ENCODE measurements around the gene GNAT1. TPM values are rescaled to one million over a fixed set of nuclear protein-coding genes. Genes with fewer than 3 reads are reported as not detected.
A peak's percentile ranks its signal among the peaks of the same experiment; 100 is the strongest.
"Not testable (repeated sequence)": the region's sequence is repeated elsewhere in the genome, so short reads cannot be mapped to it uniquely, and the experiment has no call there.

GNAT1 gene
- total RNA-seq, 1 donor from 2014 or later: not detected

GRCh38 chr3:50229490-50229889 is 38.1 kb downstream of the GNAT1 start:
- intact Hi-C loops (cut with DNase I): no loop called here
- DNase-seq (ENCODE audit: missing footprints) (no peak), ATAC-seq (no peak)

GRCh38 chr3:50230104-50230793 is 38.8 kb downstream of the GNAT1 start:
- ATAC-seq: no peak
- intact Hi-C loops (cut with DNase I): no loop called here
- DNase-seq (ENCODE audit: missing footprints): no peak

DNA sequence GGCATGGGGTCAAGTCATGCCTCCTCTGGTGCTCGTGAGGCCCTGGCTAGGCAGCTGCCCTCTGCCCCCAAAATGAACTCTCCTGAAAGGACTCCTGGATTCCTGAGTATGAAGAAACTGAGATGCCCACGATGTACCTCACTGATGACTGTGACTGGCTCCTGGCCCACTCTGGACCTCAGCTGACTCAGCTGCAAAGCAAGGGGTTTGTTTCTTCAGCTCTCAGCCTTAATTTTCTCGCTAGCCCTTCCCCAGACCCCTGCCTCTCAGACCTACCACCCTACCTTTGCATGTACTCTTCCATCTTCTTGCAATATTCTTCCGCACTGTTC is 39.4 kb downstream of the GNAT1 start:
- intact Hi-C loops (cut with DNase I): no loop called here
- ATAC-seq (no peak), DNase-seq (ENCODE audit: missing footprints) (no peak)

GRCh38 chr3:50231581-50231980 is 40.2 kb downstream of the GNAT1 start:
- intact Hi-C loops (cut with DNase I): no loop called here
- no peak for ATAC-seq
- DNase-seq (ENCODE audit: missing footprints): no peak

GRCh38 chr3:50232303-50232702 is 40.9 kb downstream of the GNAT1 start:
- no peak for ATAC-seq
- no peak for DNase-seq (ENCODE audit: missing footprints)
- intact Hi-C loops (cut with DNase I): no loop called here

- ATAC-seq: no peak
- intact Hi-C loops (cut with DNase I): no loop called here
- DNase-seq (ENCODE audit: missing footprints): no peak
Observed at GRCh38 chr3:50233176-50233575, 41.8 kb downstream of the GNAT1 start.

GRCh38 chr3:50235716-50236483 is 44.5 kb downstream of the GNAT1 start, which contains the start of gene GNAI2:
GNAI2 (plus strand) TSS chr3:50236204; CDS start chr3:50236336, 132 bp downstream.
- DNase-seq (ENCODE audit: missing footprints) (peak; percentile 99), ATAC-seq (peak; percentile 95)
- intact Hi-C loops (cut with DNase I): no loop called here

DNA sequence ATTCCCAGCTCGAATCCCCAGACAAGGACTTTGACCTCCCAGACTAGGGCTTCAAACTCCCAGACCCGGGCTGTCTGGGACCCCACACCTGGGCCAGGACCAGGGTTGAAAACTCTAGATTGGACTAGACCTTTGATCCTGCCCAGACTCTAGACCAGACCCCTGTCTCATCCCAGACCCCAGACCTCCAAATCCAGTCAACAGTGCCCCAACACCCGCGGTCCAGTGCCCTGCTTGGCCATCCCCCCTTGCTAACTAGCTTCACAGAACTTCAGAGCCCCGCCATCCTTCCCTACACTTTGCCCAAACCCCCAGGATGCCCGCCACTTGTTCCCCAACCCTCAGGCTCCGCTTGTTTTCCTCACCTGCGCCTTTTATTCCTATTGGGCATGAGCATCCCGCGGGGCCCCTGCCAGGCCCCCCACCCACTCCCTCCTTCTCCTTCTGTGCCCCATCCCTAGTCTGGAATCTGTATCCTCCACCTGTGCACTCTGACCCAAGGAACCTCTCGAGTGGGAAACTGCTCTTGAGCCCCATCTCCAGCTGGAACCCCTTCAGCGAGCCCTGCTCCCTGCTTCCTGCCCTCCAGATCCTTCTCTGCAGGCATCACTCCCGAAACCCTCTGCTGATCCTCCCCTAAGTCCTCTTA is 45.2 kb downstream of the GNAT1 start:
- DNase-seq (ENCODE audit: missing footprints) (no peak), ATAC-seq (no peak)
- intact Hi-C loops (cut with DNase I): no loop called here

DNA sequence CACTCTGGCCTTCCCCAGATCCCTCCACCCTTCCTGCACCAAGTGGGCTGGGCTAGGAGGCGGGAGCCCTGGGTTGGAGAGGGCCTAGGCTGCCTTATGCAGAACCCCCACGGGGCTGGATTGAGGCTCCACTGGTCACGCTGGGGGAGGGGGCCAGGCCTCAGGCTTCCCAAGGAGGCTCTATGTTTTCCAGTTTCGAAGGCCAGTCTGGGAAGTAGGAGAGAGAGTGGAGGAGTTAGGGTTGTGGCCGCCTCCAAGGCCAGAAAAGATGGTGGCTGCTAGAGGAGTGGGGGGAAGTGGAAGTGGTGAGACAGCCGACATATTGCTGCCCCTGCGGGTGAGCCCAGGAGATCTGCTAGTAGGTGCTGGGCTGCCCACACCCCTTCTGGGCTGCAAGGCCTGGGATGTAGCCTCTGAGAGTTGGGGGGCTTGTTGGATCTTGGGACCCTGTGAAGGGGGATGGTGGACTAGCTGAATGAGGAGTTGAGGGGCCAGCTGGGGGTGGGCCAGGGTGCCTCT is 45.8 kb downstream of the GNAT1 start:
- intact Hi-C loops (cut with DNase I): no loop called here
- DNase-seq (ENCODE audit: missing footprints) (peak; percentile 83), ATAC-seq (no peak)

DNA sequence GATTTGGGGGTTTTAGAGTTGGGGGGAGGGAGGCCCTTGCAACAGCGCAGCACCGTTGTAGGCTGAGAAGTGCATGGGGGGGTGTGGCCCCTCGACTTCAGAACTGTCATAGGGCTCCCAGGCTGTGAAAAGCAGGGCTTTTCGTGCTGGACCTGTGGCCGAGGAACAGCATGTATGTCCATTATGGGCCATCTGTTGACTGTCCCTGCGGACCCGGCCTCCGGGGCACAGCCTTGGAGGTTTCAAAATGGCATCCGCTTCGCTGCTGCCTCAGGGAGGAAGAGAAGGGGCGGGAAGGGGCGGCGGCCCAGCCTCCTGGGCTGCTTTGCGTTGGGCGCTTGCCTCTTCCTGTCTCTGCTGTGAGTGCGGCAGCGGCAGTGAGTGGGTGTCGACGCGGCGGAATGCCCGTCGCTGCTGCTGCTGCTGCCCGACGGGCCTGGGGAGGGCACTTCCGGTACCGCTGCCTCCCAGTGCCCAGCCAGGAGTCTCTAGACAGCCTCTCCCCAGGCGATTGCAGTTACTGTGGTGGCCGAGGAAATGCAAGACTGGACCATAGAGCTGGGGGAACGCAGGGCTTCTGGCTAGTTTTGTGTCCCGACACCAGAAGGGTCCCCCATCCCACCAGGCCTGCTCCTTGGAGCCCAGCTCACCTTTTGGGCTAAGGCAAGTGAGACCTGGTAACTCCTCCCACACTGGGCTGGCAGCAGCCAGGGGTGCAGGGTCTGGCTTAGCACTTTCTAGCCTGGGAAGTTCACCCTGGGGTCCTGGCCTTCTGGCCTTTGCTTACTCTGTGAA is 46.5 kb downstream of the GNAT1 start:
- peak; percentile 44 for ATAC-seq
- intact Hi-C loops (cut with DNase I): no loop called here
- DNase-seq (ENCODE audit: missing footprints): peak; percentile 95

DNA sequence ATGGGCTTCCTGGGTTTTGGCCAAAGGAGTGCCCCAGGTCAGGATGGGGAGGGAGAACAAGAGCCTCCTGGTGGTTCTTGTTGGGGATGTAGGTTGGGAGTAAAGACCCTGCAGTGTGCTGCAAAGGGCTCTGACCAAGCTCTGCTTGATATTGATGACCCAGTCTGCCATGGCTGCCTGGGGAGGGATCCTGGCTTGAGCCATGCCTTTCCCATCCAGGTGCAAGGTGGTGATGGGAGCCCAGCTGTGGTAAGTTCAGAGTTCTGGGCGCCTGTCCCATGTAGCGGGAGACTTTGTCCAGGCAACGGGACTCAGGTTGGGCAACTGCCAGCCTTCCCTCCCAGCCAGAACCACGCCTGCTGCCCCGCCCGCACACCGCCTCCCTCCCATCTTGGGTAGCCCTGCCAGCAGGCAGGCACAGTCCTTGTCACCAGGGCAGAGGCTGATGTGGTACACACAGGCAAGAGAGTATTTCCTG is 47.2 kb downstream of the GNAT1 start:
- intact Hi-C loops (cut with DNase I): no loop called here
- DNase-seq (ENCODE audit: missing footprints) (peak; percentile 93), ATAC-seq (peak; percentile 33)

- intact Hi-C loops (cut with DNase I): no loop called here
- ATAC-seq (no peak), DNase-seq (ENCODE audit: missing footprints) (no peak)
Observed at GRCh38 chr3:50239649-50240048, 48.2 kb downstream of the GNAT1 start.

GRCh38 chr3:50241163-50241562 is 49.8 kb downstream of the GNAT1 start:
- intact Hi-C loops (cut with DNase I): no loop called here
- ATAC-seq (no peak), DNase-seq (ENCODE audit: missing footprints) (no peak)

DNA sequence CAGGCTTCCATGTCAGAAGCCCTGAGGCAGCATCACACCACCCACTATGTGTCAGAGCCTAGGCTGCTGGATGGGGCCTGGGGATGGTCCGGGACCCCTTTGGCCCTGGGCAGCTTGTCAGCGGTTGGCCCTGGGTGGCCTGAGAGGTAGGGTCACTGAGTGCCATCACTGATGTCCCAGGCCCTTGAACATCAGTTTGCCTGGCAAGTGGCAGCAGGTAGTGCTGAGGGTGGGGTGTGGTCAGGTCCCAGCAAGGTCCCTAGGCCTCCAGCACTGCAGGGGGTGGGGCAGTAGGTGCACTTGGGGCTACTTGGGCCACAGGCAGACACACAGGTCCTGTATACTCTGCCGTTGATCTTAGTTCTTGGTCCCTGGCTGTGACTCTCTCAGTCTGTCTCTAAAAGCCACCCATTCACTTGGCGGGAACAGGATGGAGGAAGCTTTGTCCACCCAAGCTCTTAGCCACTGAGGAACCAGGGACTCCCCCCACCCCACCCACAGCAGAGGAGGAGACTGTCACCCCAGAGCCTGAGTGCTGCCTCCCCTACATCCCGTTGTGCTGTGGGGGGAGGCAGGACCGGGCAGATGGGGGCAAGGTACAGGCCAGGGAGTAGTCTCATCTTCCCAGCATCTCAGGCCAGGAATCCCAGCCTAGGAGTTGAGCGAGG is 50.4 kb downstream of the GNAT1 start:
- ATAC-seq: no peak
- intact Hi-C loops (cut with DNase I): no loop called here
- no peak for DNase-seq (ENCODE audit: missing footprints)

DNA sequence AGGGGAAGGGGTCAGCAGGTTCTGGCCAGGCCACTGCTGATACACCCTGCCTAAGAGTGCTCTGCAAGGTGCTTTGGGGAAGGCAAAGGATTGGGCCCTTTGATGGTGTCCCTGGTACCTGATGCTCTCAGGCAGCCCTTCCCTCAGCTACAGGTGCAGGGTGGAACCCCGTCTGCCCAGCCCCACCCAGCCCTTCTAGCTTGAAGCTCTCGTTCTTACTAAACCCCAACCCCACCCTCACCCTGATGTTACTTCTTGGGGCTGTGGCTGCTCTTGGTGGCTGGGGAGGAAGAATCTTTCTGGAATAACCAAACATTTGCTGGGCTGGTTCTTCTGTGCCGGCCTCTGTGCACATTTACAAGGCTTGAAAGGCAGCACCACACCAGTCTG is 51.0 kb downstream of the GNAT1 start:
- DNase-seq (ENCODE audit: missing footprints) (no peak), ATAC-seq (no peak)
- intact Hi-C loops (cut with DNase I): no loop called here

GRCh38 chr3:50242851-50243542 is 51.6 kb downstream of the GNAT1 start:
- ATAC-seq (peak; percentile 35), DNase-seq (ENCODE audit: missing footprints) (peak; percentile 92)
- intact Hi-C loops (cut with DNase I): no loop called here

- intact Hi-C loops (cut with DNase I): no loop called here
- DNase-seq (ENCODE audit: missing footprints): no peak
- ATAC-seq: no peak
Observed at GRCh38 chr3:50243543-50243895, 52.1 kb downstream of the GNAT1 start.

- intact Hi-C loops (cut with DNase I); ATAC-seq; DNase-seq (ENCODE audit: missing footprints): not testable (repeated sequence)
Observed at GRCh38 chr3:50244813-50245212, 53.4 kb downstream of the GNAT1 start.

All from Right ventricle myocardium inferior (tissue), 1 donor.